ENCODE results near the gene NIPA2.

NIPA2 gene

GRCh38 chr15:22884344-22884743 is 45.9 kb downstream of the NIPA2 start:
- H3K4me3 ChIP-seq (ENCODE audit: insufficient read length, low read depth): no peak overlapping the region
- H3K27me3 ChIP-seq (ENCODE audit: insufficient read depth, insufficient read length): no peaks in the 10 kb centered on the region
- TF ChIP-seq ZNF274 (IDR thresholded peaks at IDR 0.05; ENCODE audit: low read depth, low read length): no peak
- TF ChIP-seq YY1 (IDR thresholded peaks at IDR 0.05; ENCODE audit: insufficient read depth, insufficient read length): no peak
- TF ChIP-seq SUZ12 (IDR thresholded peaks at IDR 0.05; ENCODE audit: extremely low read depth, insufficient read depth, insufficient read length): no peak
- no peaks in the 10 kb centered on the region for H3K4me1 ChIP-seq (ENCODE audit: insufficient read depth, insufficient read length)
- peaks cover 45% of the 10 kb centered on the region for H3K36me3 ChIP-seq (ENCODE audit: insufficient read depth, insufficient read length, low read length)
- no peak overlapping the region for H3K9ac ChIP-seq (ENCODE audit: insufficient read length, low read depth)
- DNase-seq (ENCODE audit: low read depth, low spot score): no peak
- H3K9me3 ChIP-seq (ENCODE audit: insufficient read depth, low read length): no peaks in the 10 kb centered on the region

GRCh38 chr15:22885120-22885519 is 46.7 kb downstream of the NIPA2 start:
- H3K36me3 ChIP-seq (ENCODE audit: insufficient read depth, insufficient read length, low read length): peaks cover 43% of the 10 kb centered on the region
- H3K9me3 ChIP-seq (ENCODE audit: insufficient read depth, low read length): no peaks in the 10 kb centered on the region

DNA sequence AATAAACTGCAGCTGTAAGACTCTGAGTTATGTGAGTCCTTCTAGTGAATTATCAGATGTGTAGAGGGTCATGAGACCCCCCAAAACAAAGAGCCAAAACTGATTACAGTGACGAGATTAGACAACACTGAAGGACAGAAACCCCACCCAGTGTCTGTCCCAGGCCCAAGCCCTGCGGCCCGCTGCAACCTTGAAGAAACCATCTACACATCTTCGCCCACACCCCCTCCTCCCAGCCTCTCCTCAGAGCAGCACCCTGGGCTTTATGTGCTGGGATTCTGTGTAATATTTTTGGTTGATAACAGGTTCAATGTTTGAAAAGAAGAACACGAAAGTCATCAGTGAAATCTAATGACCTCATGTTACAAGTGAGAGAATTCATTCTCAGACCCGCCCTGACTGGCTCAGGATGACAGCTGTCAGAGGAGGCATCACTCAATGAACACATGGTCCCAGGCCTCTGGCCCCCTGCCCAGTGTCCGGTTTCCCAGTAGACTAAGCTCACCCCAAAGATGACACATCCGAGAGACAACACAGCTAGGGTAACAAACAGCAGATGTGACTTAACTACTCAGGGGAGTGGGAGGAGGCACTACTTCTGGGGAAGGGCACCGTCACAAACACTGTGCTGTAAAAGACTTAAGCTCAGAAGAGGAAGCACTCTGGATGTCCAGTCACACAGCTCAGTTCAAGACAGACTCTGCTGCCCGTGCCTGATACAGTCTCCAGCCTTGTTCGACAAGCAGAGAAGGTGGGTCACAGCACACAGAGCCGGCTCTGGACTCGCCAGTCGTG is 48.9 kb downstream of the NIPA2 start:
- no peaks in the 10 kb centered on the region for H3K27me3 ChIP-seq (ENCODE audit: insufficient read depth, insufficient read length)
- no peak for DNase-seq (ENCODE audit: low read depth, low spot score)
- H3K9me3 ChIP-seq (ENCODE audit: insufficient read depth, low read length): no peaks in the 10 kb centered on the region
- H3K4me1 ChIP-seq (ENCODE audit: insufficient read depth, insufficient read length): no peaks in the 10 kb centered on the region
- no peak overlapping the region for H3K9ac ChIP-seq (ENCODE audit: insufficient read length, low read depth)
- H3K4me3 ChIP-seq (ENCODE audit: insufficient read length, low read depth): no peak overlapping the region
- TF ChIP-seq ZNF274 (IDR thresholded peaks at IDR 0.05; ENCODE audit: low read depth, low read length) (no peak), SUZ12 (IDR thresholded peaks at IDR 0.05; ENCODE audit: extremely low read depth, insufficient read depth, insufficient read length) (no peak), YY1 (IDR thresholded peaks at IDR 0.05; ENCODE audit: insufficient read depth, insufficient read length) (no peak)
- H3K36me3 ChIP-seq (ENCODE audit: insufficient read depth, insufficient read length, low read length): peaks cover 35% of the 10 kb centered on the region

More at GRCh38 chr15:22885120-22885519, 46.7 kb downstream of the NIPA2 start:
- no peak for DNase-seq (ENCODE audit: low read depth, low spot score)
- Histone ChIP-seq H3K9ac (ENCODE audit: insufficient read length, low read depth) (no peak overlapping the region), H3K27me3 (ENCODE audit: insufficient read depth, insufficient read length) (no peaks in the 10 kb centered on the region), H3K4me3 (ENCODE audit: insufficient read length, low read depth) (no peak overlapping the region), H3K4me1 (ENCODE audit: insufficient read depth, insufficient read length) (no peaks in the 10 kb centered on the region)
- TF ChIP-seq ZNF274 (IDR thresholded peaks at IDR 0.05; ENCODE audit: low read depth, low read length) (no peak), SUZ12 (IDR thresholded peaks at IDR 0.05; ENCODE audit: extremely low read depth, insufficient read depth, insufficient read length) (no peak), YY1 (IDR thresholded peaks at IDR 0.05; ENCODE audit: insufficient read depth, insufficient read length) (no peak)

DNA sequence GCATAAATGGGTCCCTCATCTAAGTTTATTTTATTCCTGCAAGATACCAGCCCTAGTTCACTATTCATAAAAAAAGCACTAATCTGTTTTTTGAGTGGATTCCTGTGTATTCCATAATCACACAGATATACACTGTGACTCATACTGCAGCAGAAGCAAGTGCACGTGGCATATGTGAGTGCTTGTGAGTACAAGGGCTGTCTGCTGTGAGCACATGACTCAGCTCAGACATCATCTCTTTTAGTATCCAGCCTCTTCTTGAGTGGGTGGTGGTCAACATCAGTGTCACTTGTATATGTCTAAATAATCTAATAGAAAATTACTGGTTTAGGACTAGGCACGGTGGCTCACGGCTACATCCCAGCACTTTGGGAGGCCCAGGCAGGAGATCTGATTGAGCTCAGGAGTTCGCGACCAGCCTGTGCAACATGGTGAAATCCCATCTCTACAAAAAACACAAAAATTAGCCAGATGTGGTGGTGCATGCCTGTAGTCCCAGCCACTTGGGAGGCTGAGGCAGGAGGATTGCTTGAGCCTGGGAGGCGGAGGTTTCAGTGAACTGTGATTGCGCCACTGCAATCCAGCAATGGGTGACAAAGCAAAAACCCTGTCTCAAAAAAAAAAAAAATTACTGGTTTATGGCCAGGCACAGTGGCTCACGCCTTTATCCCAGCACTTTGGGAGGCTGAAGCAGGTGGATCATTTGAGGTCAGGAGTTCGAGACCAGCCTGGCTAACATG is 49.8 kb downstream of the NIPA2 start:
- TF ChIP-seq ZNF274 (IDR thresholded peaks at IDR 0.05; ENCODE audit: low read depth, low read length) (no peak), SUZ12 (IDR thresholded peaks at IDR 0.05; ENCODE audit: extremely low read depth, insufficient read depth, insufficient read length) (no peak), YY1 (IDR thresholded peaks at IDR 0.05; ENCODE audit: insufficient read depth, insufficient read length) (no peak)
- no peak for DNase-seq (ENCODE audit: low read depth, low spot score)
- Histone ChIP-seq H3K9me3 (ENCODE audit: insufficient read depth, low read length) (no peaks in the 10 kb centered on the region), H3K9ac (ENCODE audit: insufficient read length, low read depth) (no peak overlapping the region), H3K27me3 (ENCODE audit: insufficient read depth, insufficient read length) (no peaks in the 10 kb centered on the region), H3K4me1 (ENCODE audit: insufficient read depth, insufficient read length) (no peaks in the 10 kb centered on the region), H3K4me3 (ENCODE audit: insufficient read length, low read depth) (no peak overlapping the region), H3K36me3 (ENCODE audit: insufficient read depth, insufficient read length, low read length) (peaks cover 37% of the 10 kb centered on the region)

DNA sequence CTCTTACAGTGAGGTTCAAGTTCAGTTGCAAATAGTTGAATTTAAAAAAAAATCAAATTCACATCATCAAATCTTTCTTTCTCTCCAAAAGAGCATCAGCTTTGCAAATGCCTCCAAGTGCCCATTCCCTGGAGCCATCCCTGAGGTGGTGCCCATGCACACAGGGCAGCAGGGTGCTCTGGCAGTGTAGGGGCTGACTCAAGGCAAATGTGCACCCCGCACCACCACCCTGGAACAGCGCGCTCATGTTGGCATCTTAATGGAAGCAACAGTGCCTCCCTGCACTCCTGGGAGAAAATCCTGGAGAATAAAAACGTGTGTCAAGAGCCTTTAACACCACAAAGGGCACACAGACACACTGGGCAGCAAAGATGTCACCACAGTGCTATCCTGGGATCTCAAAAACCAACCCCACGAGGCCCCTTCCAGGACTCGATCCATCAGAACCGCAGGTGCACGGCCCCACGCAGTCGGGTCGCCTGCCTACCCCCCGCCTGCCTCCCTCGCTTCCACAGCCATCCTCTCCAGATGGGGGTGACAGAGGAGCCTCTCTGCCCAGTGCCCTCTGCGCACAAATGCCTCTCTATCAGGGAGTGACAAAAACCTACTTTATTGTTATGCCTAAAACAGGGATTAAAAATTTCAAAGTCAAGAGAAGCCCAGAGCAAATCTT is 50.8 kb downstream of the NIPA2 start:
- no peaks in the 10 kb centered on the region for H3K4me1 ChIP-seq (ENCODE audit: insufficient read depth, insufficient read length)
- no peak overlapping the region for H3K4me3 ChIP-seq (ENCODE audit: insufficient read length, low read depth)
- no peak for DNase-seq (ENCODE audit: low read depth, low spot score)
- H3K9ac ChIP-seq (ENCODE audit: insufficient read length, low read depth): no peak overlapping the region
- H3K36me3 ChIP-seq (ENCODE audit: insufficient read depth, insufficient read length, low read length): peaks cover 44% of the 10 kb centered on the region
- H3K9me3 ChIP-seq (ENCODE audit: insufficient read depth, low read length): no peaks in the 10 kb centered on the region
- no peaks in the 10 kb centered on the region for H3K27me3 ChIP-seq (ENCODE audit: insufficient read depth, insufficient read length)
- TF ChIP-seq ZNF274 (IDR thresholded peaks at IDR 0.05; ENCODE audit: low read depth, low read length) (no peak), YY1 (IDR thresholded peaks at IDR 0.05; ENCODE audit: insufficient read depth, insufficient read length) (no peak), SUZ12 (IDR thresholded peaks at IDR 0.05; ENCODE audit: extremely low read depth, insufficient read depth, insufficient read length) (no peak)

DNA sequence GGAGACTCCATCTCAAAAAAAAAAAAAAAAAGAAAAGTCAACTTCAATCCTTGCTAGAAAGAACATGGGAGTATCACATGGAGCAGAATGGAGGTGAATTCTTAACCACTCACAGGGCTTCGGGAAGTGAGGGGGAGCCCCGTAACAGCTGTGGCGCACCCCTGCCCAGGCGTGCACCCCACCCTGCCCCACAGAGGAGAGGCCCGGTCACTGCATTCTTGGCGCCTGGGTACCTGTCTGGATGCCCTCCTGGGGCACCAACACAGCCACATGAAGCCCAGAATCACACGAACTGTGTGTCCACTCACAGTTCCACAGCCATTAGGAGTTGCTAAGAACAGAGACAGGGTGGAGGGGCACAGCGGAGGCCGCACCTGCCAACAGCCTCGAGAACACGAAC is 51.8 kb downstream of the NIPA2 start:
- no peak for TF ChIP-seq YY1 (IDR thresholded peaks at IDR 0.05; ENCODE audit: insufficient read depth, insufficient read length)
- TF ChIP-seq ZNF274 (IDR thresholded peaks at IDR 0.05; ENCODE audit: low read depth, low read length): no peak
- no peak for TF ChIP-seq SUZ12 (IDR thresholded peaks at IDR 0.05; ENCODE audit: extremely low read depth, insufficient read depth, insufficient read length)
- H3K4me3 ChIP-seq (ENCODE audit: insufficient read length, low read depth): no peak overlapping the region
- H3K27me3 ChIP-seq (ENCODE audit: insufficient read depth, insufficient read length): no peaks in the 10 kb centered on the region
- no peaks in the 10 kb centered on the region for H3K4me1 ChIP-seq (ENCODE audit: insufficient read depth, insufficient read length)
- H3K9me3 ChIP-seq (ENCODE audit: insufficient read depth, low read length): no peaks in the 10 kb centered on the region
- H3K9ac ChIP-seq (ENCODE audit: insufficient read length, low read depth): no peak overlapping the region
- peaks cover 44% of the 10 kb centered on the region for H3K36me3 ChIP-seq (ENCODE audit: insufficient read depth, insufficient read length, low read length)
- no peak for DNase-seq (ENCODE audit: low read depth, low spot score)

Measured in NT2/D1 (cell line).